NCI-H187 (cell line): ENCODE data around the gene LMBR1L.
"Not testable (repeated sequence)": the region's sequence is repeated elsewhere in the genome, so short reads cannot be mapped to it uniquely, and the experiment has no call there.

Experiments
- DNase-seq, 2 experiments: peaks; one replicate each; lab custom pipeline; 2025; lab: John Stamatoyannopoulos, UW

The LMBR1L gene, protein sequence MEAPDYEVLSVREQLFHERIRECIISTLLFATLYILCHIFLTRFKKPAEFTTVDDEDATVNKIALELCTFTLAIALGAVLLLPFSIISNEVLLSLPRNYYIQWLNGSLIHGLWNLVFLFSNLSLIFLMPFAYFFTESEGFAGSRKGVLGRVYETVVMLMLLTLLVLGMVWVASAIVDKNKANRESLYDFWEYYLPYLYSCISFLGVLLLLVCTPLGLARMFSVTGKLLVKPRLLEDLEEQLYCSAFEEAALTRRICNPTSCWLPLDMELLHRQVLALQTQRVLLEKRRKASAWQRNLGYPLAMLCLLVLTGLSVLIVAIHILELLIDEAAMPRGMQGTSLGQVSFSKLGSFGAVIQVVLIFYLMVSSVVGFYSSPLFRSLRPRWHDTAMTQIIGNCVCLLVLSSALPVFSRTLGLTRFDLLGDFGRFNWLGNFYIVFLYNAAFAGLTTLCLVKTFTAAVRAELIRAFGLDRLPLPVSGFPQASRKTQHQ

DNA sequence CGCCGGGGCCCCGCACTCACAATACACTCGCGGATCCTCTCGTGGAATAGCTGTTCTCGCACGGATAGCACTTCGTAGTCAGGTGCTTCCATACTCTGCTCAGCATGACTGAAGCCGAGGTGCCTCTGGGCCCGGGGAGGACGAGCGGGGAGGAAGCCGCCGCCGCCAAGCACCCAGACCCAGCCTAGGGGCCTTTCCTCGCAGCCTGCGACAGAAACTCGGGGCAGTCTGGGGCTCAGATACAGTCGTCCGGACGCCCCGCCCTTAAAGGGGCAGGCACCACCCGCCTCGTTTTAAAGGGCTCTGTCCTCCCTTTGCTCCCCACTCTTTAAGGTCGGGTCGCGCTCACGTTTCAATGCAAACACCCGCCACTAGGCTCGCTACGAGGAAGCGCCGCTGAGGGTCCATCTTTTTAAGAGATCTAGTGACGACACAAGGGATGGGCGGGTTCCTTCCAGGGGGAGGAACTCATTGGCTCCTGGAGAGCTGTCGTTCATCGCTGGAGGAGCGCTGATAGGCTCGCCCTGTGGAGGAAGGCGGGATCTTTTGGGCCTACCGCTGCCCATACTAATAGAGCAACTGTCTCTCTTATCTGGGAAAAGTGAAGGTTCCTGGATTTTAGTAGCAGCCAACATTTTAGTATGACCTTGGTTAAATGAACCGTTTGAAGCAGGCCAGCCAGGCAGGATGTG is at the start of gene LMBR1L:
TSS of gene LMBR1L (minus strand) at position 384 of the 692 bp plus-strand sequence. CDS start at position 92, 292 bp downstream.
- peak; percentile 98 for DNase-seq

GRCh38 chr12:49160399-49160798 is 49.8 kb upstream of the LMBR1L start:
- DNase-seq, result no peak

GRCh38 chr12:49154221-49154620 is 43.6 kb upstream of the LMBR1L start:
- DNase-seq, result no peak

- no peak for DNase-seq
These were observed 36.7 kb upstream of the LMBR1L start for GRCh38 chr12:49147384-49147783.

DNA sequence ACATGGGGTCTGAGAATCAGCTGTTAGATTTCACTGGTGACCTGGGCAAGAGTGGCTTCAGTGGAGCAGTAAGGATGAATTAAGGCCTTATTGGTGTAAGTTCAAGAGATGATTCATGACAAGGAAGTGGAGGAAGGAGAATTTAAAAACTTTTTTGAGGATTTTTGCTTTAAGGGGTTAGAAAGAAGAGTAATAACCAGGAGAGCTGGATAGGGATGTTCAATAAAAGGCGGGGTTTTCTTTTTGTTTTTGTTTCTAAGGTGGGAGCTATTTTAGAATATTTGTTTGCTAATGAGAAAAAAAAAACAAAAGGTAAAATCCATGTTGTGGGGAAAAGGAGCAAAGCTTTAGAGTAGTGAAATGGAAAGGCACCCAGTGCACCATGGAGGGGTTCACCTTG is 35.8 kb upstream of the LMBR1L start:
- DNase-seq, result no peak

DNA sequence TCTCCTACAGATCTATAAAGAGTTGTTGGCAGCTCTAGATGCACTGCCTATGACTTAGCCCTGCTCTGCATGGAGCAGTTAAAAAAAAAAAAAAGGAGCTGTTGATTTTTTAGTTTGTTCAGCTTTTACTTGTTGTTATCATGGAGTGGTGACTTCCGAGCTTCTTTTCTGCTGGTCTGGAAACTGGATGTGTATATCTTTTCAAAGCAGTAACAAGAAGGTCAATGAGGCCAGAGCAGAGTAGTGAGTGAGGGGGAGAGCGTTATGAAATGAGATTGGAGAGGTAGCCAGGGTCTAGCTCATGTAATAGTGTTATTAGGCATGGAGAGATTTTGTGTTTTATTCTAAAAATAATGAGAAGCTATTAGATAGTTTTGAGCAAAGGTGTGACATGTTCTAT is 33.7 kb upstream of the LMBR1L start:
- DNase-seq, result no peak

GRCh38 chr12:49138999-49139398 is 28.4 kb upstream of the LMBR1L start:
- DNase-seq, result no peak

DNA sequence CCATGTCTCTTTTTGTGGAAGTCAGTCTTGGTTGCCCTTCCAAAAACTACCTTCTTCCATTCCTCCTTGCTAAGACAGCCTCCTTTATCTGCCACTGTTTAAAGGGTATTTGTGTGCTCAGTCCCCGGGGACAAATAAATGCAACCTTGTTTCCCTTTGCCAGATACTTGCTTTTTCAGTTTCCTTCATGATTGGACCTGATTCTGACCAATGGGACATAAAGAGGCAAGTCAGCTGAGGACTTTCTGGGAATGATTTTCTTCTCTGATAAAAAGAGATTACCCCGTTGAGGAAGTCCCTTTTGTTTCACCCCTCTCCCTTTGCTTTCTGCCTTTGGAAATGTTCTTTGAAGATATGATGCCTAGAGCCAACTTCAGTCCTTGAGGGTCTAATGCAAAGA is 27.9 kb upstream of the LMBR1L start:
- DNase-seq, result no peak

- no peak for DNase-seq
These were observed 26.8 kb upstream of the LMBR1L start for GRCh38 chr12:49137476-49137875.

- not testable (repeated sequence) for DNase-seq
These were observed 26.4 kb upstream of the LMBR1L start for GRCh38 chr12:49136997-49137396.

- no peak for DNase-seq
These were observed 22.9 kb upstream of the LMBR1L start for GRCh38 chr12:49133590-49133989.

GRCh38 chr12:49133014-49133413 is 22.4 kb upstream of the LMBR1L start:
- no peak for DNase-seq

DNA sequence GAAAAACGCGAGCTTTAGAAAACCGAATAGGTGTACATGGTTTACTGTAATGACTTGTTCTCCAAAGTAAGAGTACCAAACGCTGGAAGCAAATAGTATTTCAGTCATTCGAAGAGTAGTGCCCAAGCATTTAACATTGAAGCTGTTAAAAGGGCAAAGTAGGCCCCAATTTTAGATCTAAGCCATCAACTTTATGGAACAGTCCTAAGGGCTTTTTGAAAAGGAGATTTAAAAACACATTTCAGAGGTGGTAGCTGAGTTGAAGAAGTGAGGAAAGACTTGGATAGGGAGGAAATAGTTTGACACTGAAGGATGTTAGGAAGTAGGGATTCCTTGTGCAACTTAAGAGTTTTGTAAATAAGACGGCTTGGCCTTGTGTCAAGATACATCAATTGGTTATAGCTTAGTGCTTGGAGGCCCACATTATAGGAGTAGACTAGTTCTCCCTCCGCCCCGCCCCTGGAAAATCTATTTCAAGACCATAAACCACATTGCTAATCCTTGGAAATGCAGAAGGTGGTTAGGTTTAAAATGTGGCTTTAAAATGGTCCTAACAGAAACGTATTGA is 21.3 kb upstream of the LMBR1L start:
- no peak for DNase-seq

DNA sequence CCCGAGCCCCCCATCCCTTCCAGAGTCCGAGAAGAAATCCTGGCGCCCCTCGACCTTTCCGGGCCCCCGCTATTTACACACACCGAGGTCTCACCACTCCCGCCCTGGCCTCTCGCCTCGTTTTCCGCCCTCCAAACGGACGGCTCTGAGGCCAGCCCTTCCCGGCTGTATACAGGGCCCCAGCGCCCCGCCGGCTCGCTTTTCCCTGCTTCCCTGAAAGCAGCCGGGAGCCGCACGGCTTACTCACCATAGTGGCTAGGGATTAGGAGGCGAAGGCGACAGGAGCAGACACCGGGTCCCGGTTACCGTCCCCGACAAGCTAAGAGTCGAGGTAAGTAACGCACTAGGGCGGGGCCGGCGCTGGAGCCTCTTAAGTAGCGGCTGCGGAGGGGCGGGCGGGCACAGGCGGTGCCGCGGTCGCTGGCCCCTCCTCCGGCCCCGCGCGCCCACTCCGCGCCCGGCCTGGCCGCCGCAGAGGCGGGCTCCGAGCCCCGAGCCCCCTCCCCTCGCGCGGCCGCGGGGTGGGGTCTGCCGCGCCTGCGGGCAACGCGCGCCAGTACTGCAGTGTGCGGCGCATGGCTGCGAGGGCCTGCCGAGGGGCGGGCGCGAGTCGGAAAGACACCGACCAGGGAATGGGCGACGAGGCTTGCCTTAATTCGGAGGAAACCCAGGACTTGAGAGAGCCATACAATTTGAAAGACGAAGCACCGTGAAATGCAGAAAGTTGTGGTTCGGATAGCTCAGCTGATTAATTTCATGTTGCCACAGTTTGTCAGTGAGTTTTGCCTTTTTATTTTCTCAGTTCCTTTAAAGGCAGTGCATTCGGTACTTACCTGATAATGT is 20.6 kb upstream of the LMBR1L start, which contains the start of gene TUBA1B:
TSS of gene TUBA1B (minus strand) at position 345 of the 843 bp plus-strand sequence. CDS start at position 250, 95 bp downstream.
- DNase-seq, result peak; percentile 92 to 97

GRCh38 chr12:49130151-49131050 is 19.8 kb upstream of the LMBR1L start:
- DNase-seq, result peak; percentile 90 to 91

GRCh38 chr12:49129332-49130150 is 18.9 kb upstream of the LMBR1L start:
- no peak for DNase-seq

DNA sequence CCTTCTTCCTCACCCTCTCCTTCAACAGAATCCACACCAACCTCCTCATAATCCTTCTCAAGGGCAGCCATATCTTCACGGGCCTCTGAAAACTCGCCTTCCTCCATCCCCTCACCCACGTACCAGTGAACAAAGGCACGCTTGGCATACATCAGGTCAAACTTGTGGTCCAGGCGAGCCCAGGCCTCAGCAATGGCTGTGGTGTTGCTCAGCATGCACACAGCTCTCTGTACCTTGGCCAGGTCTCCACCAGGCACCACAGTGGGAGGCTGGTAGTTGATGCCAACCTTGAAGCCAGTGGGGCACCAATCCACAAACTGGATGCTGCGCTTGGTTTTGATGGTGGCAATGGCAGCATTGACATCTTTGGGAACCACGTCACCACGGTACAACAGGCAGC is 17.3 kb upstream of the LMBR1L start:
- DNase-seq, result not testable (repeated sequence)

- DNase-seq, result no peak
These were observed 16.5 kb upstream of the LMBR1L start for GRCh38 chr12:49126852-49127763.
